Thyroid gland (tissue), 4 donors: ENCODE measurements around the gene USH1G.
A peak's percentile ranks its signal among the peaks of the same experiment; 100 is the strongest.

Experiments used
- CTCF ChIP-seq, 6 experiments: fragments of 200-600 bp in 3 of 6; fragments of 450-650 bp in 3 of 6; sonication (generic) in 3 of 6; IDR thresholded peaks; one replicate each; pipeline ENCODE4 v1.5.1; 2016 to 2019; ENCODE audit warnings: antibody characterized with exemption in 6 of 6, mild to moderate bottlenecking in 2 of 6, inconsistent platforms in 1 of 6, moderate library complexity in 1 of 6
- POLR2A ChIP-seq, 2 donors: fragments of 450-650 bp; IDR thresholded peaks; one replicate each; pipeline ENCODE4 v1.6.1; 2017; ENCODE audit warnings: antibody characterized with exemption in 2 of 2, mild to moderate bottlenecking in 2 of 2, moderate library complexity in 1 of 2

GRCh38 chr17:74957935-74958740 is 35.1 kb upstream of the USH1G start:
- TF ChIP-seq POLR2A (IDR thresholded peaks at IDR 0.05), result no peak
- TF ChIP-seq CTCF (IDR thresholded peaks at IDR 0.05), result peak; percentile 82 to 93 (median 86)
